HG03060 (cell line): ENCODE results near the gene NDUFAB1.
"Not testable (repeated sequence)": the region's sequence is repeated elsewhere in the genome, so short reads cannot be mapped to it uniquely, and the experiment has no call there.

Source experiments
- ATAC-seq: cut with Tn5 transposase; IDR thresholded peaks from one replicate; pipeline ENCODE4 v1.9.1; 2021; ENCODE audit warnings: low read depth, moderate number of reproducible peaks; ENCODE audit not compliant: unreplicated experiment

NDUFAB1 gene

GRCh38 chr16:23584186-23585076 lies 11.7 kb downstream of the NDUFAB1 start:
- no peak for ATAC-seq

GRCh38 chr16:23583271-23583670 lies 12.8 kb downstream of the NDUFAB1 start:
- ATAC-seq: not testable (repeated sequence)

- no peak for ATAC-seq
Measured at GRCh38 chr16:23581764-23582163, 14.4 kb downstream of the NDUFAB1 start.

GRCh38 chr16:23580391-23580790 lies 15.7 kb downstream of the NDUFAB1 start:
- no peak for ATAC-seq

- no peak for ATAC-seq
Measured at GRCh38 chr16:23579371-23579770, 16.7 kb downstream of the NDUFAB1 start.

GRCh38 chr16:23578101-23578830 lies 17.9 kb downstream of the NDUFAB1 start:
- ATAC-seq: no peak

- ATAC-seq: no peak
Measured at GRCh38 chr16:23577493-23577892, 18.6 kb downstream of the NDUFAB1 start.

GRCh38 chr16:23575834-23576233 lies 20.3 kb downstream of the NDUFAB1 start:
- ATAC-seq: no peak

- no peak for ATAC-seq
Measured at GRCh38 chr16:23573817-23574216, 22.3 kb downstream of the NDUFAB1 start.

GRCh38 chr16:23572394-23572793 lies 23.7 kb downstream of the NDUFAB1 start:
- no peak for ATAC-seq

- ATAC-seq: no peak
Measured at GRCh38 chr16:23571895-23572294, 24.2 kb downstream of the NDUFAB1 start.

- no peak for ATAC-seq
Measured at GRCh38 chr16:23570992-23571632, 25.0 kb downstream of the NDUFAB1 start.

GRCh38 chr16:23567602-23568001 lies 28.5 kb downstream of the NDUFAB1 start:
- ATAC-seq: no peak

GRCh38 chr16:23566724-23567123 lies 29.4 kb downstream of the NDUFAB1 start:
- no peak for ATAC-seq

GRCh38 chr16:23564575-23565363 lies 31.3 kb downstream of the NDUFAB1 start:
- ATAC-seq: no peak

- no peak for ATAC-seq
Measured at GRCh38 chr16:23563186-23563585, 32.9 kb downstream of the NDUFAB1 start.

GRCh38 chr16:23562505-23562904 lies 33.6 kb downstream of the NDUFAB1 start:
- no peak for ATAC-seq

GRCh38 chr16:23561586-23561985 lies 34.5 kb downstream of the NDUFAB1 start:
- ATAC-seq: no peak

- no peak for ATAC-seq
Measured at GRCh38 chr16:23557779-23558702, 38.1 kb downstream of the NDUFAB1 start.
